ENCODE data around the gene SLC13A2. TPM values are rescaled to one million over a fixed set of nuclear protein-coding genes. Genes with fewer than 3 reads are reported as not detected.

Gene SLC13A2
- total RNA-seq, 2 donors from 2014 or later, result 0.14 TPM; not detected in 1

DNA sequence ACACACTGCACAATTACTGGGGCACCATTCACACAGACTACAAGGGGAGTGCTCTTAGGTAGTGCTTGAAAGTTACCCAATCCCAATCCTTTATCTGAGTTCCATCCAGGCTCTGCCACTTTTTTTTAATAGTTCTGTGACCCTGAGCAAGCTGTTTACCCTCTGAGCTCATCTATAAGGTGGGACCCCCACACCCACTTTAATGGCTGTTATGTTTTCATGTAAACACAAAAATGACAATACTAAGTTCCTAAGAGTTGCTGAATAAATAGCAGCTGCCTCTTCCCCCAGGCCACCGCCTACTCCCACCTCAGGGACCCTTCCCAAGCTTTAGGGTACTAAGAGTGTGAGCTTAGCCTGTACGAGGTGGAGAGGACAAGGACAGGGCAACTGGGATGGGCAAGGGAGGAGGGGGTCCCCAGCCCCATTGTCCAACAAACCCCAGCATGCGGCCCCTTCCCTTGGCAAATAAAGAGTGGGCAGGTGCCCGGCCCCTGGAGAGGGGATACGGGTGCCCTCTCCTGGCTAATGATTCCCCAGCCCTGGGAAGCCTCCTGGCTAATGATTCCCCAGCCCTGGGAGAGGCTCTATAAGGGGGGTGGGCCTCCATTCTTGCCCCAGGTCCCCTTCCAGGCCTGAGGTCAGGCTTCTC lies 14.6 kb downstream of the SLC13A2 start:
- intact Hi-C loops (cut with DNase I), result no loop called here
- peak; percentile 8 for DNase-seq (ENCODE audit: low spot score)

DNA sequence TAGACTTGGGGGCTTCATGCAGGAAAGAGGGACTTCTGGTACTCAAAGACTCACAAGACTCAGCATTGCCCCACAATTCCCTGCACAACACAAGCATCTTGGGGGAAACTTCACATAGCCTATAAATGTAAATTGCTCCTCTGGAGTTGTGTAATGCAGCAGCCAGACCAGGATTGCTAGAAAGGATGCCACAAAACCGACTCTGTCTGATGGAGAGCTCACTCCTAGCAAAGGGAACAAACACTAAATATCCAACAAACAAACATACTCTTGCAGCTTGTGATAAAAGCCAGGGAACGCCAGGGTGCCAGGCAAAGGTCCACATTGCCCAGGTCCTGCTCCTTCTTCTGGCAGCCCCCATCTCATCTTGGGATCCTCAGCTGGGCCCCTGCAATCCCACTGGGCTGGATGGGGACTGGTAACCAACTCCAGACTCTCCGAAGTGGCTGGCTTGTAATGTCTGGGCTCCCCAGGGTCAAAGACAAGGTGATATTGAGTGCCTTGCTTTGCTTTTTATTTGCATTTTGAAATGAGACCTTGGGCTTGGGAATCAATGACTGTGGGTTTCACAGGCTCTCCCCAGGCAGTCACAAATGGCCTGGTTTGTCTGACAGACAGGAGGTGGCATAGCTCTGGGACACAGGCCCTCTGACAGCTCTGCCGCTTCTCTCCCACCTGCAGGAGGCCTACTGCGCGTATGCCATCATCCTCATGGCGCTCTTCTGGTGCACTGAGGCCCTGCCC lies 15.3 kb downstream of the SLC13A2 start:
- no peak for DNase-seq (ENCODE audit: low spot score)

DNA sequence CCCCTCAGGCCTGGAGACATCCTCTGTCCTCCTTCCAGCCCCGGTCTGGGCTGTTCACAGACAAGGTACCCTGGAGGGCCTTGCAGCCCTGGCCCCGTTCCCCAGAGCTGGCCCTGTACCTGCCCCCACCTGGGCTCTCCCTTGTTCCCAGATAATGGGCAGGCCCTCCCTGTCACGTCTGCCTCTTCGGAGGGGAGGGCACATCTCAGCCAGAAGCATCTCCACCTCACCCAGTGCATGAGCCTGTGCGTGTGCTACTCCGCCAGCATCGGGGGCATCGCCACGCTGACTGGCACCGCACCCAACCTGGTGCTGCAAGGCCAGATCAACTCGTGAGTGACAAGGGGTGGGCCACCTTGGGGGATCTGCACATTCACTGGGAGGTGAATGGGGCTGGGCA lies 17.8 kb downstream of the SLC13A2 start:
- no peak for DNase-seq (ENCODE audit: low spot score)
- intact Hi-C loops (cut with DNase I), result no loop called here

More for the DNA sequence above, 15.3 kb downstream of the SLC13A2 start:
- intact Hi-C loops (cut with DNase I), result no loop called here

DNA sequence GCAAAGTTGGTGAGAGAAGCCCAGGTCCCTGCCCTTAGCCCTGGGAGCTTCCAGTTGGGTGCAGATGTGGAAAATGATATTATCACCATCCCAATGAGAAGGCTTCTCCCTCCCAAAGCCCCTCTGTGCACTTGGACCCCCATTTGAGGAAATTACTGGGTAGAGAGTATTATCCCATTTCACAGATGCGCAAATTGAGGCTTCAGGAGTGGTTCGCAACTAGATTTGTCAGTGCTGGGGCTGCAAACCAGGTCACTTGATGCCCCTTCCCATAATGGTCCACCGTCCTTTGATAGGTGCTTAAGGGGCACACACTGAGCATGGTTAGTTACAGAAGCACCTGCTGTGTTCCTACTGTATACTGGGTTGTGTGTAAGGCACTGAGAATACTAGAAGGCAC lies 18.4 kb downstream of the SLC13A2 start:
- intact Hi-C loops (cut with DNase I), result no loop called here

DNA sequence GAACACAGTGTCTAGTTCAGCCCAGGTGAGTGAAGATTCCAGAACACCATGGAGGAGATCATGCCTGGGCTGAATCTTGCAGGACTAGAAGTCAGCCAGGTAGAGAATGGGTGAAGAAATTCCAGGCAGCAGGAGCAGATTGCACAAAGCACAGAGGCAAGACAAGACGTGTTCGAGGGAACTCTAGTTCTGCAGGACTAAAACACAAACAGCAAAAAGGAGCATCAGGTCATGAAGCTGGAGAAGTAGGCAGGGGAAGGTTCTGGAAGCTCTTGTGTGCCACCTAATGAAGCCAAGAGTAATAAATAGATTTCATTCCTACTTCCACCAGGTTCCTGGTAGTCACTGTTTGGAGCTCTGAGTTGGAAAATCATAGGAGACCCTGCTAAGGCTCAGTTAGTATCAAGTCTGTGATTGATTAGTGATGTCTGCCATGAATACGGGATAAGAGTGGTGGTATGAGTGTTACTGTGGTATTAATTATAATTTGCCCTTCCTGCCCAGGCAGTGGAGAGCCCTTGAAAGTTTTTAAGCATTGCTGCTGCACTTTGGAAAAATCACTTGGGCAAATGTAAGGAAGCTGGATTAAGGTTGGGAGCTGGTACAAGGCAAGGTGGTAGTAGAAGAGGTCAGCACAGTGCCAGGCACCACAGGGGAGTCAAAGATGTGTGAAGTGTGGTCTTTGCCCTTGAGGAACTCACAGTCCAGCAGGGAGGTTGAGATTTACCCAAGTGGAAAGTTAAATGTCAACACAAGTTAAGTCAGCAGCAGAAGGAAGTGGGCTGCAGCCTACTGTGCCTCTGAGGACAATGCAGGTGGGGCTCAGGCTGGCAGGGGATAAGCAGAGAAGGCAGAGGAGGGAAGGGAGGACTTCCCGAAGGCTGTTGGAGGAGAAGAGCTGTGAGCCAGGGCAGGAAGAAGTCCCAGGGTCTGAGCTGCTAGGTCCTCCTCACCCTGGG lies 19.2 kb downstream of the SLC13A2 start:
- DNase-seq (ENCODE audit: low spot score), result no peak
- intact Hi-C loops (cut with DNase I), result no loop called here

More for the DNA sequence above, 18.4 kb downstream of the SLC13A2 start:
- DNase-seq (ENCODE audit: low spot score), result no peak

DNA sequence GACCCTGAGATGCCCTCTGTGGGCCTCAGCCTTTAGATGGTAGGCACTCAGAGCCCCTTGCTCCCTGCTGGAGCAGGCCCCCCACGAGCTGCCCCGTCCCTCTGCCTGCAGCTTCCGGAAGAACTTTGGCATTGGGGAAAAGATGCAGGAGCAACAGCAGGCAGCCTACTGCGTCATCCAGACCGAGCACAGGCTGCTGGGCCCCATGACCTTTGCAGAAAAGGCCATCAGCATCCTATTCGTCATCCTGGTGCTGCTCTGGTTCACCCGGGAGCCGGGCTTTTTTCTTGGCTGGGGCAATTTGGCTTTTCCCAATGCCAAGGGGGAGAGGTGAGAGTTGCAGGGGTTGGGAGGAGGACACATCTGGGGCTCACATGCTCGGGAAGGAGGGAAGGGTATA lies 20.0 kb downstream of the SLC13A2 start:
- intact Hi-C loops (cut with DNase I), result no loop called here
- no peak for DNase-seq (ENCODE audit: low spot score)

DNA sequence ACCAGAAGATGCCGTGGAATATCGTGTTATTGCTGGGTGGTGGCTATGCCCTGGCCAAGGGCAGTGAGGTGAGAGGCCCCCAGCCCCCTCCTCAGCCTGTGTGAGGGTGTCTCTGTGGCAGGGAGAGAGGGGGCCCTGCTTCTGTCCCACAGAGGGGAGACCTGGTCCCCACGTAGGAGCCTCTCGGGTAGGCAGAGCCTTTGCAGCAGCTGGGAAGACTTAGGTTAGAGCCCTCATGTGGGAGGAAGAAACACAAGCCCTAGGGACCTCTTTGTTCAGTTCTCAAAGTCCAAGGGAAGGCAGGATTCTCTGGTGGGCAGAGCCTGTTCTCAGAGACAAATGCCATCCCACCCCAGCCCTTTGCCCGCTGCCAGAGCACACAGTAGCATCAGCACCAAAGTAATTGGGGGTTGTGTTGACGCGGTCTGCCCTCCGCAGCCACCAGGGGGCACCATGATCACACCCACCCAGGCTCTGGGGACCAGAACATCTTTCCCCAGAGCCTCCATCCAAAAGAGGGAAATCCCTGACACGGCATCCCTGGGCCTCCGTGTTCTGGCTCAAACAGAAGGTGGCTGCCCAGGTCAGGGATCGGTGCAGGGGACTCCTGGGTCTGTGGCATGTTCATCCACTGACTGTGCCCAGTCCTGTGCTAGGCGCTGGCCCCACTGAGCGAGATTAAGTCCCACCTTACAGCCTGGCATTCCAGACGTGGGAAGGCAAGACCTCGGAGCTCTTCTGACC lies 21.2 kb downstream of the SLC13A2 start:
- intact Hi-C loops (cut with DNase I), result loop anchor here (5.0 kb wide), 2 partner anchors 43 to 118 kb away; partner anchors contain the start of gene RSKR (in 1 of the 2)
- DNase-seq (ENCODE audit: low spot score), result peak; percentile 93

DNA sequence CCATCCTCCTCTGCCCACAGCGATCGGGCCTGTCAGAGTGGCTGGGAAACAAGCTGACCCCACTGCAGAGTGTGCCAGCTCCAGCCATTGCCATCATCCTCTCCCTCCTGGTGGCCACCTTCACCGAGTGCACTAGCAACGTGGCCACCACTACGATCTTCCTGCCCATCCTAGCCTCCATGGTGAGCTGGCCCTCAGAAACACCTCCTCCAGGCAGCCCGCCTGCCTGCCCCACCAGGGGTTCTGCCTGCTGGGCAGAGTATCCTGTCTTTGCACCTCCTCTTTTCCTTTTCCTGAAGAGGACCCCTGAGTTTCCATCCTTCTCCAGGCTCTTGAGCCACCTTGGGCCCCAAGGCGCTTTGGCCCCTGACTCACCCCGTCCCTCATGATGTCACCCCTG lies 22.2 kb downstream of the SLC13A2 start:
- DNase-seq (ENCODE audit: low spot score), result no peak
- intact Hi-C loops (cut with DNase I), result loop anchor here (5.0 kb wide), 2 partner anchors 42 to 117 kb away; partner anchors contain the start of gene RSKR (in 1 of the 2)

DNA sequence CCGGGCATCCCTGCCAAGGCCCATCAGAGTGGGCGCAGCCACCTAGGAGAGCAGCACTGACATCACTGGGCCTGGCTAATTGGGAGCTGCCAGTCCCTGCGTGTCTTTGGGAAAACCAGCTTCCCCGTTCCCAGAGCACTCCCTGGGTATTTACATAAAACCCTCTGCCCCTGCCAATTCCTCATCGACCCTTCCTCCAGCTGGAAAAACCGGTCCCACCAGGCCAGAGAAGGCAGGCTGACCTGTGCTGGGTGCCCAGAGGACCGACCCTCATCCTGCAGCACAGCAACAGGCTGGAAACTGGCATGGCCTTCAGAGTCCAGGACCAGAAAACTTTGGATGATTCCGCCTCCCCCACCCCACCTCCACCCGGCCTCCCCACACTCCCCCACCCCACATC lies 24.5 kb downstream of the SLC13A2 start:
- intact Hi-C loops (cut with DNase I), result loop anchor here (5.0 kb wide), 2 partner anchors 39 to 114 kb away; partner anchors contain the start of gene RSKR (in 1 of the 2)
- DNase-seq (ENCODE audit: low spot score), result no peak

DNA sequence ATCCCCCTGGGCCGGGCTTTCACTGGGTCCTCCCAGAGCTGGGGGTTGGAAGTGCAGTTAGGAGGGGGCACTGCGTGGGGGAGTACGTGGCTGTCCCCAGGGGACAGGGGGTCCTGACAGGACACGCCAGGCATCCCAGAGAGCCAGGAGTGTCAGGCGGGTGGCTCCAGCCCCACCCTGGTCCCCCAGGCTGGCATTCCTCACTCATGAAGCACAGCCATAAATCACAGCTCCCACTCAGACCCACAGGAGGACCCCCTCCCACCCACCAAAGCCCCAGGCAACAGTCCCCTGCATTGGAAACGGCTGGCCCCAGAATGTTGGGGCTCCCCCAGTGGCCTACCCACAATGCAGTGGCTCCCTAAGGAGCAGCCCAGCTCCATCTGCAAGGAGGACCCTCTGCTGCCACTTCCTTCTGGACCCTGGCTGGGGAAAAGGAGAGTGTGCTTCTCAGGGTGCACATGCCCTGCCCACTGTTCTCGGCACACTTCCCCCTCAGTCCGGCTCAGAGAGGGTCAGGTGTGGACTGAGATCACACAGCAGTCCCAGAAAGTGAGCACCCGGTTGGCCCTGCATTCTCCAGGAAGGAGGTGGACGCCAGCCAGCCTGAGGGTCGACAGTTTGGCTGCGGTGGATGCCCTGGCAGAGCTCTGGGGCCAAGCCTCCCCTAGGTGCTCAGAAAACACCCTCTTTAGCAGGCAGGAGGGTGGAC lies 25.4 kb downstream of the SLC13A2 start:
- no peak for DNase-seq (ENCODE audit: low spot score)
- intact Hi-C loops (cut with DNase I), result loop anchor here (5.0 kb wide), 2 partner anchors 38 to 113 kb away; partner anchors contain the start of gene RSKR (in 1 of the 2)

DNA sequence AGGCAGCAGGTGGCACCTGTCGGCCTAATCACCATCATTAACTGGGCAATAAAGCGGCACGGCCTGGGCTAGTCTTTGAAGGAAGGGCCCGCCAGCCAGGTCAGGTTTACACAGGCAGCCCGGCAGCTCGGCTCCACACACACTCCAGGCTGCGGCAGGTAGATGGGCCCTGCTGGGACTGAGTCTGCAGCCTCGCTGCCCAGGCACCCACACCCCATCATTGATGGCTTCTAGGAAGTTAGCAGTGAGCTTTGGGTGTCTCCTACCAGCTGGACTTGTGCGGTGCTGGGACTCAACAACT lies 25.9 kb downstream of the SLC13A2 start:
- intact Hi-C loops (cut with DNase I), result loop anchor here (5.0 kb wide), 2 partner anchors 38 to 113 kb away; partner anchors contain the start of gene RSKR (in 1 of the 2)

DNA sequence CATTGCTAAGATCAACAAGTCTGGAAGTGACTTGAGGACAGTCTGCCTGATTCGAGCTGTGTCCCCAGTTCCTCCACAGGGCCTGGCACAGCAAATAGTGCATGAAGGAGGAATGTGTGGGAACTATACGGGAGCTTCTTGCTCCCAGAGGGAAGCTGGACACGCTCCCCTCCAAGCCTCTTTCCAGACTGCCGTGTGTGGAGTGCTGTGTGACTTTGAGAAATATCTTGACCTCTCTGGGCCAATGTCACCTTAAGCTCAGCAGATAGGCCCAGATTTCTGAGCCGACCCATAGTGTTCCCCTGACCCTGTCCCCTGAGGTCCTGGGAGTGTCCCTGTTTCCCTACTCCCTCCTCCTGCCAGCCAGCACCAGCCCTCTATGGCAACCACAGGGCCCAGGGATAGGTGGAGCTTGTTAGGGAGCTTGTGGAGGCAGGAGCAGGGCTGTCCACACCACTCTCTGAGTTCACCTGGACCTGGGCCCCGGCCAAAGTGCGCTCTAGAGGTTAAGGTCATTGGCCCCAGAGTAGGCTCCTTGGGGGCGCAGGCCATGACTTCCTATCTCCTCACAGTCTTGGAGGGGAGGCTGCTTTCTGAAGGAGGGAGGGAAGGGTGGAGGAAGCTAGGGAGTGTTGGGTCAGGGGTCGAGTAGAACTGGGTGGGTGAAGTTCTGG lies 26.4 kb downstream of the SLC13A2 start:
- DNase-seq (ENCODE audit: low spot score), result no peak
- intact Hi-C loops (cut with DNase I), result loop anchor here (5.0 kb wide), 2 partner anchors 37 to 112 kb away; partner anchors contain the start of gene RSKR (in 1 of the 2)

More for the DNA sequence above, 25.9 kb downstream of the SLC13A2 start:
- DNase-seq (ENCODE audit: low spot score), result no peak

DNA sequence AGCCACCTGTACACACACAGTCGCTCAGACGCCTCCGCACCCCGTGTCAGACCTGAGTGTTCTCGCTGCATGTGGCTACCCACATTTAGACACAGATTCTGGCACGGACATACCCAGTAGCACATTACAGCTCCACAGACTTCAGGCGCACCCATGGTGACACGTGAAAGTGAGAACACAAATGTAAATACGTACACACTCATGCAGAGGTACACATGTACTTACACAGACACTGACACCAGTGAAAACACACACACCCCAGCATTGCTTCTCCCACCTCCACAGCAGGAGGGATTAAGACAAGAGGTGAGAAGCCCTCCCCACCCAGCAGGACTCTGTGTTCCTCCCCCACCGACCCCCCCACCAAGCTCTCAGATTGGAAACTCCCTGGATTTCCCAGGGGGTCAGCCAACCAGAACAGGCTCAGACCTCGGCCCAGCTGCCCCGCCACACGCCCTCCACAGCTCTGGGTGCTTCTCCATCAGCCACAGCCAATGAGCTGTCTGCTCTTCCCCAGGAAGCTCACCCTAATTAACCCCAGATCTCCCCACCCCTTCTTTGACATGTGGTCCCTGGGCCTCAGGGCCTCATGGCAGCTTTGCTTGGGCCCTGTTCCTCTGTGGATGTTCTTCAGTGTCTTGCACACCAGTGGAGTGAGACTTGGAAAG lies 27.4 kb downstream of the SLC13A2 start:
- intact Hi-C loops (cut with DNase I), result no loop called here
- DNase-seq (ENCODE audit: low spot score), result no peak

DNA sequence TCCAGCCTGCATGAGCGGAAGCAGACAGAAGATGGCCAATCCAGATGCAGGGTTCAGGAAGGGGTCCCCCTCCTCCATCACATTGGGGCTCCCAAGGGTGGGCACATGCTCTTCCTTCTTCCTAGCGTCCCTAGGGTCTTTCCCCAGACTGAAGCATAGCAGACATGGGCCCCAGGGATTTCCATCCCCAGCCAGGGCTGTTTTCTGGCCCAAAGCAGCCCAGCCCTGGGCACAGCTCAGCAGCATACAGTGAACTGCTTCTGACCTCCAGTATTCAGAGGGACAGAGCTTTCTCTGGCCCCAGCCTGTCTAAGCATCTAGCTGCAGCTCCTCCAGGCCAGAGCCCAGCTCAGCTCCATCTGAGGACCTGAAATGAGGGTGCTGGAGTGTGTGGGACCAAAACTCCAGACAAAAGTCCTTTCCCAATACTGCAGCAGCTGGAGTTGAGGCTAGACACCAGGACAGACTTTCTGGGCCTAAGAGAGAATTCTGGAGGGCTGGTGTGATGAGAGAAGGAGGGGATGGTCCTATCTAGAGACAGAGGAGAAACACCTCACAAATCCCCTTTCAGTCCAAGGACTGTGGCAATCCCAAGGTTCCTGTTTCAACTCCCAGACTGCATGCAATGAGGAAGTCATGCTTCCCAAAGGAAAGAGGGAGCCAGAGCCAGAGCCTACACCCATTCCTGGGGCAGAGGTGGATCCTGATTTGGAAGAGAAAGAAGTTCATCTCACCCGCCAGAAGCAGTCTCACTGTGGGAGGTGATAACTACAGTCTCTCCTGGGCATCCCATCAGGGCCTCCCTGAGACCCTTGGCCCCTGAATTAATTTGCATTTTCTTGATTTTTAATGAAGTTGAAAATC lies 28.2 kb downstream of the SLC13A2 start:
- intact Hi-C loops (cut with DNase I), result no loop called here
- no peak for DNase-seq (ENCODE audit: low spot score)

DNA sequence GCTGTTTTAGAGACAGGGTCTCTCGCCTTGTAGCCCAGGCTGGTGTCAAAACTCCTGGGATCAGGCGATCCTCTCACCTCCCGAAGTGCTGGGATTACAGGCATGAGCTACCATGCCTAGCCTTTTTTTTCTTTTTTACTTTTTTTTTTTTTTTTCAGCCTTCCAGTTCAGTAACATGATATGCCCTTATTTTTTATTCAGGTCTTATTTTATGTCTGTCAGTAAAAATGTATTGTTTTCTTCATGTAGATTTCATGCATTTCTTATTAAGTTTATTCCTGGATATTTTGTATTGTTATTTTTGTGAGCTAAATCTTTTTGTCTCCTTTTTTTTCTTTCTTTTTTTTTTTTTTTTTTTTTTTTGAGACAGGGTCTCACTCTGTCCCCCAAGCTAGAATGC lies 30.0 kb downstream of the SLC13A2 start:
- DNase-seq (ENCODE audit: low spot score), result no peak
- intact Hi-C loops (cut with DNase I), result no loop called here

DNA sequence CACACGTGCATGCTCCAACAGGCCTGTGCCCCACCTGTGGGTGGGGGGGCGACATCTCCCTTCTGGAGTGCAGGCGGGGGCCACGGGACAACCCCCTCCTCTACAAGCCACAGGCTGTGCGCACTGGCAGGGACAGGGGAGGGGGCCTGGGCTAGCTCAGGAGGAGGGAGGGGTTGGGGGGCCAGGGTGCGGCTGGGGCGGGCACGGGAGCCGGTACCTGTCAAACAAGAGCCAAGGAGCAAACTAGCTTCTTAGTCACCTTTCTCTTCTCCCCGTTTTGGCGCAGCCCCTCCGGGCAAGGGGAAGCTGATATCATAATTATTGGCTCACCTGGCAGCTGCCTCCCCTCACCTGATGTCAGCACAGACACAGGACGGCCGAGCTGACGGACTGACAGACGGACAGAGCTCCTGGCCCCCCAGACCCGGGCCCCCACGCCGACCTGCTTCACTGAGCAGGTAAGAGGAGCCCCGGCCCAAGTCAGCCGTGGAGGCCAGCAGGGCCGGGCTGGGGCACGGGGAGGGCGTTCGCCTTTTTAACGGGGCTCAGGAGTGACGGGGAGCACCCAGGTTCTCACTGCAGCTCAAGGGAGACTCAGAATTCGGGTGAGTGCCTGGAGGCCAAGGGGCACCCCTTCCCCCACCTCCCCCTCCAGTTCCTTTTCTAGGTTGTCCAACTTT lies 32.7 kb downstream of the SLC13A2 start, which contains the start of gene FOXN1:
FOXN1 (plus strand) TSS at position 363 of the 680 bp plus-strand sequence. CDS start 17,622 bp downstream, outside the sequence.
- intact Hi-C loops (cut with DNase I), result no loop called here
- DNase-seq (ENCODE audit: low spot score), result no peak
